GM12892 (cell line): ENCODE data around the gene CENPN.

Experiments used
- DNase-seq: peaks from one replicate; pipeline ENCODE4 v3.0.0; 2011; ENCODE audit not compliant: insufficient read length
- FAIRE-seq: peaks from 2 replicates; lab custom pipeline; 2011; peaks lifted over from hg19 to GRCh38; lab: Jason Lieb, UNC
- POLR2A ChIP-seq: IDR thresholded peaks from 2 replicates; pipeline ENCODE4 v1.6.1; 2011; ENCODE audit warnings: low read depth, low read length, control low read depth
- POLR2AphosphoS5 ChIP-seq: IDR thresholded peaks from 2 replicates; pipeline ENCODE4 v1.6.1; 2011; ENCODE audit warnings: low read depth, low read length, control low read depth
- TAF1 ChIP-seq: IDR thresholded peaks from 2 replicates; pipeline ENCODE4 v1.6.1; 2011; ENCODE audit warnings: low read depth, mild to moderate bottlenecking, control low read depth, low read length, borderline replicate concordance

CENPN gene

DNA sequence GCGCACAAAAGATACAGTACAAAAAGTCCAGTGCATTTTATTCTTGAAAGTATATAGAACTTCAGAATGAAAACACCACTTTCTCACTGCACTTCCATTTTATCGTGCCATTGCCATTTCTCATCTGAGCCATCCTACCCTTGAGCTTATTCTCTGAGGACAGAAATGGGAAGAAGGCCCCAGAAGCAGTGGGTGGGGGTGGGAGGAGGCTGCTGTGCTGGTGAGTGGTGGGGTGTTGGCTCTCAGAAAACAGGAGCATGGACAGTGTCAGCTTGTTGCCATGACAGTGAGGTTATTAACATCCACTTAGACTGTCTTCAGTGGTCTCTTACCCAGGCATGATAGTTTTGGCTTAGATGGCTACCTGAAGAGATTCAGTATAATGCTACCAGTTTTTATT lies 33.1 kb downstream of the CENPN start:
- DNase-seq (no peak), FAIRE-seq (no peak)
- no peak for TF ChIP-seq POLR2AphosphoS5
- TF ChIP-seq TAF1 = no peak
- TF ChIP-seq POLR2A = no peak

GRCh38 chr16:81040842-81041241 lies 33.8 kb downstream of the CENPN start:
- DNase-seq (no peak), FAIRE-seq (no peak)

DNA sequence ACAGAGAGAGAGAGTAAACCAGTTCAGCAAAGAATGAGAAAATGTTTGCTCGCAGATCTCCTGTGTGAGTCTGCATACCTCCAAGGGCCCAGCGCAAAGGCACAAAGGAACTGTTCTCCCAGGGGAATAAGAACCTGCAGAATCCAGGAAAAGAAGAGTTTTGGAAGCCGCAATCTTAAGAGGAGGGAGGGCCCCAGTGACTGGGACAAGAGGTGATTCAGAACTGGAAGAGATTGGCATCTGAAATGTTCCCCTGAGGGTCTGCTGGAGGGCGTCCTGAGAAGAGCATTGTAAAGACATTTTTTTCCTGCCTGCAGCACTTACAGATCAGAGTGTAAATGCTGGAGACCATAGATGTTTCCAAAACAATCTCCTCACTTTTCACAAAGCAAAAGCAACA lies 34.7 kb downstream of the CENPN start:
- TF ChIP-seq POLR2A = no peak
- TF ChIP-seq TAF1 = no peak
- TF ChIP-seq POLR2AphosphoS5 = no peak
- FAIRE-seq = no peak
- no peak for DNase-seq

More at GRCh38 chr16:81040842-81041241, 33.8 kb downstream of the CENPN start:
- TF ChIP-seq POLR2AphosphoS5 = no peak
- TF ChIP-seq POLR2A = no peak
- TF ChIP-seq TAF1 = no peak

DNA sequence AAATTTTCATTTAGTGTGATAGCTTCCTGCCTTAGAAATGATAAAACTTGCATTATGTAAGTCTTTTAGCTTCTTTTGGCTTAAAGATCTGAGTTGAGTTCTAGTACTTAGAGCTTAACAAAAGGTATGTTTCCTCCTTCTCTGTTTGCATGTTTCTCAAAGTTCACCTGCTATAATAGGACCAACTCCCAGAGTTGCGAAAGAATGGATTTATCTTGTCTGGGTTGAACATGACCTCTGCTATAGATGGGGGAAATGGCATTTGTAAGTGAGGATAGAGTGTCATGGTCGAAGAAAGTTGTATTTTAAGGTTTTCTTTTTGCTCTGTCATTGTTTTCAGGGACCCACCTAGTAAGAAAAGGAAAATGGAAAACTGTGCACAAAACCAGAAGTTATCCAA lies 35.8 kb downstream of the CENPN start:
- FAIRE-seq (no peak), DNase-seq (no peak)
- no peak for TF ChIP-seq TAF1
- TF ChIP-seq POLR2AphosphoS5 = no peak
- TF ChIP-seq POLR2A = no peak

- DNase-seq = no peak
- no peak for FAIRE-seq
- TF ChIP-seq TAF1 (no peak), POLR2AphosphoS5 (no peak), POLR2A (no peak)
These were observed 46.7 kb downstream of the CENPN start for GRCh38 chr16:81053761-81054160.

DNA sequence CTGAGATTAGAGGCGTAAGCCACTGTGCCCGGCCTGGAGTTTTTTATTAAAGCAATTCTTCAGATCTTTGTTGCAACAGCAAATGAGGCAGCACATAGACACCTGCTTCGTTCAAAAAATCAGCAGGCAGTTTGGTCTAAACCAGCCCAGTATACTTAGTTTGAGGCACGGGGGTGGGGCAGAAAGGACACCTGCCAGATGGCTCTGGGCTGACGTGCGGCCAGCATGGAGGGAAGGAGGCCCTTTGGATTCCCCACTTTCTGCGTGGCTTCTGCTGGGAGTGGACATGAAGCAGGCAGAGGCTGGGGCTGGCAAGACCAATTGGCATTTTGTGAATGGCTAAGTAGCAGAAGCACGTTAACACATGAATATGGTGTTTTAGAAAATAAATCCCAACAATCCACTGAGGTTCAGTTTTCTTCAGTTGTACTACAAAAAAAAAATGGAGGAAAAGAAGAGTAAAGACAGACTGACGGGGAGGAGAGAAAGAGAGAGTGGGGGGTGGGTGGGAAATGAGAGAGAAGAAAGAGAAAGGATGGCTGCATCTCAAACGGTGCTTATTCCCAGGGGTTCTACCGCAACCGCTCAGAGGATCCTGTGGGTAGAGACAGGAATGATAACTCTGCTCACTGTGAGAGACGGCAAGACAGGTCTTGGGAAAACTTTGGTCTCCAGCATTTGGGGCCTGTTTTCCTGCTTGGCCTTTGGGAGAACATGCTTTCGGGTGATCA lies 53.7 kb downstream of the CENPN start:
- TF ChIP-seq POLR2AphosphoS5 (no peak), POLR2A (no peak), TAF1 (no peak)
- FAIRE-seq (no peak), DNase-seq (no peak)

GRCh38 chr16:81061307-81061640 lies 54.3 kb downstream of the CENPN start:
- FAIRE-seq (no peak), DNase-seq (no peak)
- no peak for TF ChIP-seq POLR2AphosphoS5
- no peak for TF ChIP-seq TAF1
- no peak for TF ChIP-seq POLR2A

- FAIRE-seq = no peak
- no peak for DNase-seq
- TF ChIP-seq POLR2A (no peak), TAF1 (no peak), POLR2AphosphoS5 (no peak)
These were observed 55.0 kb downstream of the CENPN start for GRCh38 chr16:81061871-81062608.

- FAIRE-seq (no peak), DNase-seq (no peak)
These were observed 59.7 kb downstream of the CENPN start for GRCh38 chr16:81066681-81067080.

GRCh38 chr16:81067166-81067565 lies 60.2 kb downstream of the CENPN start:
- no peak for FAIRE-seq
- no peak for TF ChIP-seq POLR2AphosphoS5
- TF ChIP-seq POLR2A = no peak
- no peak for TF ChIP-seq TAF1
- DNase-seq = no peak

More at GRCh38 chr16:81066681-81067080, 59.7 kb downstream of the CENPN start:
- TF ChIP-seq POLR2AphosphoS5 (no peak), TAF1 (no peak), POLR2A (no peak)

DNA sequence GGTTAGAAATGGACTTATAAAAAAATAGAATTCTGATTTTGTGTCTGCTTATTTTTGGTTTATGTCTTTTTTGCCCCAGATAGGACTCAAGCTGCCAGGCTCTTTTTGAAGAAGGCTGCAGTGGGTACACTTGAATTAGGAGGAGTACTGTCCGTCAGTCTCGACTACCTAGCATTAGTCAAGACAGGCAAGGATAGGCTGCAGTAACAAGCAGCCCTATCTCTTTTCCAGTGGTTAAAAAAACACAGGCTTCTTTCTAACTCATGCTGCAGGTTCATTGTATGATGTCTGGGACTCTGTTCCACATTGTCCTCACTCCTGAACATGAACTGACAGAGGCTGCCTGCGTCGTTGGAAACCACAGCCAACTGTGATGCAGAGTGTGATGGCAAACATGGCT lies 62.0 kb downstream of the CENPN start:
- FAIRE-seq (no peak), DNase-seq (no peak)
- TF ChIP-seq POLR2A (no peak), TAF1 (no peak), POLR2AphosphoS5 (no peak)

DNA sequence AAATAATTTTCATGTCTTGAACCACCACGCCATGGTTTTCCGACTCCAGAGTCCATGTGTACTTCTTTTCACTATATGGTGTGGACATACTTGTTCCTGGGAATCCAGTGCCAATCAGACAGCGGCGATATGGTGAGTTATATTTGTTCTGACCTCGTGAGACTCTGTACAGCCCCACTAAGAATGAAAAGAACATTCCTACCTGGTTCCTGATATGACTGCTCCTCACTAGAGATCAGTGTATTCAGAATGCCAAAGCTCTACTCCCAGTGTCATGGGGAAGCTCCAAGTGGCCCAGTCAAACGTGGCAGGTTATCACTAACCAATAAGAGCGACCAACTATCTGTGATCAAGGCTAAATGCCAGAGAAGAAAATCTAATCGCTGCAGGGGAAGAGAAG lies 64.0 kb downstream of the CENPN start:
- FAIRE-seq (no peak), DNase-seq (no peak)
- no peak for TF ChIP-seq TAF1
- no peak for TF ChIP-seq POLR2A
- no peak for TF ChIP-seq POLR2AphosphoS5

DNA sequence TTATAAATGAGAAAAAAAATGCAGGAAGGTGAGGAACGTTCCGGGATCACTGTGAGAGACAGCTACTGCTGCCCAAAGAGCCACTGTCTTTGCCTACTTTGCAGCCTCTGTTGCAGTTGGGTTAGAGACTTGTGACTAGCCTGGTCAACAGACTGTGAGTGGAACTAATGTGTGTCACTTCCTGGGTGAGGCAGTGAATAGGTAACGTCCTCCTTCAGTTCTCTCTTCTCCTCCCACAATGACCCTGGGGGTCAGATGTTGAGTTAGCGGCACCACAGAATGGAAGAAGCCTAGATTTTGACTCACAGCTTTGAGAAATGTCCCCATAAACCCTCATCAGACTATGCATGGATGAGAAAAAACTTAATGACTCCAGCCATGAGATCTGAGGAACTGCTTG lies 64.8 kb downstream of the CENPN start:
- TF ChIP-seq POLR2A (no peak), POLR2AphosphoS5 (no peak), TAF1 (no peak)
- no peak for DNase-seq
- no peak for FAIRE-seq
